GM06990 (cell line): ENCODE data around the gene PRR5.

Experiments
- DNase-seq: peaks from one replicate; pipeline ENCODE4 v3.0.0-alpha.2; 2011; ENCODE audit not compliant: insufficient read length; ENCODE audit errors: extremely low read depth
- H3K27me3 ChIP-seq: replicated peaks from 2 replicates; pipeline ENCODE4 v1.6.0; 2011; ENCODE audit warnings: low read length; ENCODE audit not compliant: control insufficient read depth, insufficient read depth
- H3K36me3 ChIP-seq: 2 replicates; pipeline ENCODE4 v1.5.1; 2011; ENCODE audit warnings: low read length; ENCODE audit not compliant: control insufficient read depth, insufficient read depth
- H3K4me3 ChIP-seq: replicated peaks from 2 replicates; pipeline ENCODE4 v1.5.1; 2011; ENCODE audit warnings: low read depth, mild to moderate bottlenecking, control low read depth, low read length
- CTCF ChIP-seq: IDR thresholded peaks from 2 replicates; pipeline ENCODE4 v1.5.1; 2011; ENCODE audit warnings: low read length, control low read depth, mild to moderate bottlenecking, inconsistent platforms; ENCODE audit not compliant: insufficient read depth, poor library complexity, severe bottlenecking

The PRR5 gene

DNA sequence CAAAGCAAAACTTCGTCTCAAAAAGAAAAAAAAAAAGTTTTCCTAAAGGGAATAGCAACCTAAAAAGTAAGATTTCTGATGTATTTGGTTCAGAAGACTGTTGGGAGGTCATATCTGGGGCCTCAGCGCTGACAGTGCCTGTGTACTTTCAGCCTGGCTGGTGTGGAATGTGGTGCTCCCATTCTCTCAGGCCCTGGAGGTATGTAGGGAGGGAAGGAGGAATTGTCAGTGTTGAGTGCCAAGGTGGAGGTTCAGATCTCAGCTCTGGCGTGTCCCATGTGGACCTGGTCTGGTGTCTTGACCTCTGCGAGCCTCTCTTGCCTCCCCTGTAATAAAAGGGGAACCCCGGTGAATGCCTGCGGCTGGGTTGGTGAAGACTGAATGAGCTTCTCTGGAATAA is 22.4 kb downstream of the PRR5 start:
- H3K4me3 ChIP-seq = no peak overlapping the region
- TF ChIP-seq CTCF = no peak
- H3K27me3 ChIP-seq = no peaks in the 10 kb centered on the region
- DNase-seq = no peak
- H3K36me3 ChIP-seq = no peaks in the 10 kb centered on the region

DNA sequence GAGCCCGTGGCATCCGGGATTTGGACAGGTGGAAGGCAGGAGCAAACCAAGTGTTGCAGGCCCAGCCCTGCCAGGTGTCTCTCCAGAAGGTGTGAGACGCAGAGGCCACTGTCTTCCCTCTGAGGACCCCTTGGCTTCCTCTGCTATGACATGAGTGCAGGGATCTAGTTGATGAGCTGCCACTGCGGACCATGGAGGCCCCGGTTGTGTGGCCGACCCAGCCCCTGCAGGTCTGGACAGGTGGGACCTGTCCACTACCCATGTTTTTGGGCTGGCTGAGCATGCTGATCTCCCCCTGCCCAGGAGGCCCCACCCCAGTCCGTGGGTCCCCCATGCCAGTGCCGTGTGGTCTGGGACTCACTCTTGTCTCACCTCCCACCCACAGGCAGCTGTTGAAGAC is 22.9 kb downstream of the PRR5 start:
- no peak for TF ChIP-seq CTCF
- H3K36me3 ChIP-seq = no peaks in the 10 kb centered on the region
- H3K27me3 ChIP-seq = no peaks in the 10 kb centered on the region
- no peak overlapping the region for H3K4me3 ChIP-seq
- DNase-seq = no peak

GRCh38 chr22:44726439-44726838 is 24.4 kb downstream of the PRR5 start:
- Histone ChIP-seq H3K27me3 (no peaks in the 10 kb centered on the region), H3K4me3 (no peak overlapping the region), H3K36me3 (no peaks in the 10 kb centered on the region)
- TF ChIP-seq CTCF = no peak
- DNase-seq = no peak

DNA sequence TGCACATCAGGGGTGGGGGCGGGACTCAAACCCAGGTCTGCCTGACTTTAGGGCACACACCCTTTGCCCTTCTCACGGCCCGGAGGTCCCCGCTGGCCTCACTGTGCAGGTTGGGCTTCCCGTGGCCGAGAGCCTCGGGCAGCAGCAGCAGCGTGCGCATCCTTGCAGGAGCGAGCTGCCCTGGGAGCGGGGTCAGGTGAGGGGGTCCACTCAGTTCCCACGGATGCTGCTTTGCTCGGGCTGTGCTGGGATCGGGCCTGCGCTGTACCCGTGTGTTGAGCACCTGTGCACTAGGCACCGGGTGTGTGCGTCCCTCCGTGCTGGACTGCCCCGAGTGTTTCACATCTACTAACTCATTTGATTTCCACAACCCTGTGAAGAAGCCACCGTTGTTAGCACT is 25.1 kb downstream of the PRR5 start:
- DNase-seq = no peak
- no peaks in the 10 kb centered on the region for H3K27me3 ChIP-seq
- no peak for TF ChIP-seq CTCF
- H3K4me3 ChIP-seq = no peak overlapping the region
- no peaks in the 10 kb centered on the region for H3K36me3 ChIP-seq

- H3K36me3 ChIP-seq = no peaks in the 10 kb centered on the region
- DNase-seq = no peak
- no peak for TF ChIP-seq CTCF
- H3K27me3 ChIP-seq = no peaks in the 10 kb centered on the region
- no peak overlapping the region for H3K4me3 ChIP-seq
Measured at GRCh38 chr22:44727709-44728108, 25.7 kb downstream of the PRR5 start.

- no peak overlapping the region for H3K4me3 ChIP-seq
- no peak for TF ChIP-seq CTCF
- no peak for DNase-seq
- H3K27me3 ChIP-seq = no peaks in the 10 kb centered on the region
- H3K36me3 ChIP-seq = no peaks in the 10 kb centered on the region
Measured at GRCh38 chr22:44728761-44729324, 26.8 kb downstream of the PRR5 start.
